HG02884 (cell line): ENCODE data around the gene RTP5.
"Not testable (repeated sequence)": the region's sequence is repeated elsewhere in the genome, so short reads cannot be mapped to it uniquely, and the experiment has no call there.

ENCODE experiments used
- ATAC-seq: cut with Tn5 transposase; IDR thresholded peaks from one replicate; pipeline ENCODE4 v1.9.1; 2021; ENCODE audit warnings: mild to moderate bottlenecking, moderate library complexity; ENCODE audit not compliant: unreplicated experiment

The RTP5 gene

GRCh38 chr2:241869087-241869961, at the start of gene RTP5:
Gene RTP5 (plus strand): TSS chr2:241869729. CDS start chr2:241869757, 28 bp downstream.
- no peak for ATAC-seq

- not testable (repeated sequence) for ATAC-seq
Measured at GRCh38 chr2:241819947-241820624, 49.4 kb upstream of the RTP5 start.

GRCh38 chr2:241820625-241821384, 48.7 kb upstream of the RTP5 start:
- ATAC-seq: no peak

GRCh38 chr2:241821460-241822263, 47.9 kb upstream of the RTP5 start:
- ATAC-seq: no peak

GRCh38 chr2:241822264-241822623, 47.3 kb upstream of the RTP5 start:
- ATAC-seq: no peak

- ATAC-seq: not testable (repeated sequence)
Measured at GRCh38 chr2:241823531-241824437, 45.7 kb upstream of the RTP5 start.

- ATAC-seq: no peak
Measured at GRCh38 chr2:241827394-241827793, 42.1 kb upstream of the RTP5 start.

GRCh38 chr2:241833101-241833663, 36.3 kb upstream of the RTP5 start:
- no peak for ATAC-seq

GRCh38 chr2:241833756-241834526, 35.6 kb upstream of the RTP5 start:
- not testable (repeated sequence) for ATAC-seq

GRCh38 chr2:241834527-241835210, 34.9 kb upstream of the RTP5 start:
- ATAC-seq: no peak

- ATAC-seq: no peak
Measured at GRCh38 chr2:241835611-241836010, 33.9 kb upstream of the RTP5 start.

GRCh38 chr2:241836292-241836691, 33.2 kb upstream of the RTP5 start:
- ATAC-seq: no peak

GRCh38 chr2:241837197-241837965, 32.1 kb upstream of the RTP5 start:
- no peak for ATAC-seq

- ATAC-seq: no peak
Measured at GRCh38 chr2:241841181-241842066, 28.1 kb upstream of the RTP5 start.

- ATAC-seq: no peak
Measured at GRCh38 chr2:241842067-241842415, 27.5 kb upstream of the RTP5 start.

GRCh38 chr2:241842620-241843211, 26.8 kb upstream of the RTP5 start:
- ATAC-seq: no peak
